Breast epithelium (tissue), 3 donors: ENCODE data around the gene SPSB1.

Experiments used
- POLR2A ChIP-seq: fragments of 450-650 bp; IDR thresholded peaks from one replicate; pipeline ENCODE4 v1.6.1; 2016; ENCODE audit warnings: antibody characterized with exemption, mild to moderate bottlenecking, moderate library complexity
- POLR2AphosphoS5 ChIP-seq, 3 donors: sonication (generic); formaldehyde crosslinking; IDR thresholded peaks; one replicate each; pipeline ENCODE4 v1.6.1; 2017; ENCODE audit warnings: antibody characterized with exemption in 3 of 3

GRCh38 chr1:9402256-9402616 is 109.5 kb downstream of the SPSB1 start:
- TF ChIP-seq POLR2AphosphoS5 (IDR thresholded peaks at IDR 0.05) (no peak), POLR2A (no peak)
